GM19193 (cell line): ENCODE measurements around the gene UBE2O.
A peak's percentile ranks its signal among the peaks of the same experiment; 100 is the strongest.

Experiments used
- POLR2A ChIP-seq: IDR thresholded peaks from 4 replicates; pipeline ENCODE4 v1.6.1; 2011; ENCODE audit not compliant: insufficient read depth, insufficient read length; ENCODE audit errors: extremely low read depth

Gene UBE2O

DNA sequence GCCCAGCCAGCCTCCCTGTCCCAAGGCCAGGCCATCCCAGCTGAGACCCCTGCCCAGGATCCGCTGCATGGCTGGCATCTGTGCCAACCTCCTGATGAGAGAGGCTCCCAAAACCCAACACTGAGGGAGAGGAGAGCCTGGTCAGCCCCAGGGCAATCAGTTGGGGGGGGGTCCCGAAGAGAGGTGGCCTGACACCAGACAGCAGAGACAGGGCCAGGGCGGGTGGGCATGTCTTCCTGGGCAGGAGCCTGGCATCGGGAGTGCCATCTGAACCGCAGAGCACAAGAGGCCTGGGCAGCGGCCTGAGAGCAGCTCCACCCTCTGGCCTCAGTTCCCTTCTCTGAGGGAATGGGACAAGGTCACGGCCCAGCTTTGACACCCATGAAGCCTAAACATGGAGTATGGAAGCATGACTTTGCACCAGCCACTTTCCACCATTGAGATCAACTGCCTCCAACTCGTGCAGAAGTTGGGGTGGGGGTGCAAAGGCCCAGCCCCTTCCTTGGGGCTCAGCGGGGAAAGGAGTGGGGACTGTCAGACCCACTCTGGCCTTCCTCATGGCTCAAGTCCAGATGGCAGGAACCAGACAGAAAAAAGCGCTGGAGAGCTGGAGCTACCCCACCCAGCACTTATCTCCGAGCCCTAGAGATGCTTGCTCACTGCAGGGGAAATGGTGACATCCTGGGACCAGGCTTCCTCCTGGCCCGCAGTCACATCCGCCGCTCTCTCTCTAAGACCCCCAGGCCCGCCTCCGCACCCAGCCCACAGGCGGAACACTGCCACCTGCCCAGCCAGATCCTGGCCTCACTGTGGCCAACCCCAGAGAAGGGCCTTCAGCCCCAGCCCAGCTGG, 38.5 kb upstream of the UBE2O start:
- no peak for TF ChIP-seq POLR2A

GRCh38 chr17:76490112-76490710, 37.3 kb upstream of the UBE2O start:
- no peak for TF ChIP-seq POLR2A

- no peak for TF ChIP-seq POLR2A
Observed at GRCh38 chr17:76487451-76488192, 34.7 kb upstream of the UBE2O start.

- no peak for TF ChIP-seq POLR2A
Observed at GRCh38 chr17:76485569-76485968, 32.6 kb upstream of the UBE2O start.

- no peak for TF ChIP-seq POLR2A
Observed at GRCh38 chr17:76484228-76484725, 31.3 kb upstream of the UBE2O start.

GRCh38 chr17:76481071-76481655, 28.2 kb upstream of the UBE2O start:
- peak; percentile 46 for TF ChIP-seq POLR2A

- TF ChIP-seq POLR2A: no peak
Observed at GRCh38 chr17:76480632-76481031, 27.7 kb upstream of the UBE2O start.

- no peak for TF ChIP-seq POLR2A
Observed at GRCh38 chr17:76479515-76480060, 26.6 kb upstream of the UBE2O start.

GRCh38 chr17:76478730-76479514, 26.0 kb upstream of the UBE2O start:
- TF ChIP-seq POLR2A: no peak

GRCh38 chr17:76478097-76478496, 25.1 kb upstream of the UBE2O start:
- TF ChIP-seq POLR2A: no peak

DNA sequence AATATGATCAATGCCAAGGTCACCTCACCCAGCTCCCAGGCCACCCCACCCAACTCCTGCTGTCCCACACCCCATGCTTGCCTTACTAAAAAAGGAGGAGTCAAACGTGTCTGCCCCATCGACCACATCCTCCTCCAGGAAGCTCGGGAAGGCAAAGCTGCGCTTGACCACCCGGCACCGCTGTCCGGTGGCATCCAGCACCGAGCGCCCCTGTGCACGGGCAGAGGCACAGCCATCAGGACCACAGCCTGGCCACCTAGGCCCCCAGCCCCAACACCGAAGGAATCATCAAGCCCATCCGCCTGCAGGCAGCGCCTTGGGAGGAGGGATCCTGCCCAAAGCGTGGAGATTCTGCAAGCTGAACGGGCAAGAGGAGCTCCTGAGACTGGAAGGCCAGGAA, 24.6 kb upstream of the UBE2O start:
- TF ChIP-seq POLR2A: no peak

DNA sequence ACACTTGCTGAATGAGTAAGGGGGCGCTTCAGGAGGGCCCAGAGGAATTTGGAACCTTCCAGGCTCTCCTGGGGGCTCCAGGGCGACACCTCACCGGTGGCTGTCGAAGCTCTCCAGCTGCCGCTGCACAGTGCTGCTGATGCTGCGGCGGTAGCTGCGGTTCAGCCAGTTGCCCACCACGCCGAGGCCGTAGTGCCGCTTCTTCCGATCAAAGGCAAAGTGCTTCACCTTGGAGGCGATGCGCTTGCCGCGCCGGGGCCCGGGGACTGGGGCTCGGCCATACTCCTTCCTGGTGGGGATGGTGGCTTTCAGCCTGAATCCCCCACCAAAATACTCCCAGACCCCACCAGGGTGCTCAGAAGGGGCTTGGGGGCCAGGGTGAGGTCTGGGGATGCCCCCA, 23.8 kb upstream of the UBE2O start:
- no peak for TF ChIP-seq POLR2A

GRCh38 chr17:76475302-76475701, 22.4 kb upstream of the UBE2O start:
- no peak for TF ChIP-seq POLR2A

DNA sequence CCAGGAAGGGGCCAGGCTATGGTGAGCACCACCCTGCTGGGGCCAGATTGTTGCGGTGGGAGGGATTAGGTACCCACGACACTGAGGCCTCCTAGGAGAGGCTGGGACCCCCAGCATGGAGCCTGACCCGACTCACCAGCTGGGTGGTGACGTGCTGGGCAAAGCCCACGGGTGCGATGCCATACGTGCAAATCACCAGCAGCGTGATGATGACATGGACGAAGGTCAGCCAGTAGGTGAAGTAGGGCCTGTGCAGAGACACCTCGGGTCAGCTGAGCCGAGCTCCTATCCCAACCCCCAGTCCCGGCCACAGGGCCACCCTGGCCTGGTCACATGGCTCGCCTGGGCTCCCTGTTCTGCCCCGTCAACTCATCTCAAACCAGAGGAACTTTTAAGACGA, 21.9 kb upstream of the UBE2O start:
- no peak for TF ChIP-seq POLR2A
